ENCODE results near the gene CXXC5. TPM values are rescaled to one million over a fixed set of nuclear protein-coding genes. Genes with fewer than 3 reads are reported as not detected.

CXXC5 gene
- total RNA-seq, 2 experiments from 2014 or later: 1.2 to 1.7 TPM

DNA sequence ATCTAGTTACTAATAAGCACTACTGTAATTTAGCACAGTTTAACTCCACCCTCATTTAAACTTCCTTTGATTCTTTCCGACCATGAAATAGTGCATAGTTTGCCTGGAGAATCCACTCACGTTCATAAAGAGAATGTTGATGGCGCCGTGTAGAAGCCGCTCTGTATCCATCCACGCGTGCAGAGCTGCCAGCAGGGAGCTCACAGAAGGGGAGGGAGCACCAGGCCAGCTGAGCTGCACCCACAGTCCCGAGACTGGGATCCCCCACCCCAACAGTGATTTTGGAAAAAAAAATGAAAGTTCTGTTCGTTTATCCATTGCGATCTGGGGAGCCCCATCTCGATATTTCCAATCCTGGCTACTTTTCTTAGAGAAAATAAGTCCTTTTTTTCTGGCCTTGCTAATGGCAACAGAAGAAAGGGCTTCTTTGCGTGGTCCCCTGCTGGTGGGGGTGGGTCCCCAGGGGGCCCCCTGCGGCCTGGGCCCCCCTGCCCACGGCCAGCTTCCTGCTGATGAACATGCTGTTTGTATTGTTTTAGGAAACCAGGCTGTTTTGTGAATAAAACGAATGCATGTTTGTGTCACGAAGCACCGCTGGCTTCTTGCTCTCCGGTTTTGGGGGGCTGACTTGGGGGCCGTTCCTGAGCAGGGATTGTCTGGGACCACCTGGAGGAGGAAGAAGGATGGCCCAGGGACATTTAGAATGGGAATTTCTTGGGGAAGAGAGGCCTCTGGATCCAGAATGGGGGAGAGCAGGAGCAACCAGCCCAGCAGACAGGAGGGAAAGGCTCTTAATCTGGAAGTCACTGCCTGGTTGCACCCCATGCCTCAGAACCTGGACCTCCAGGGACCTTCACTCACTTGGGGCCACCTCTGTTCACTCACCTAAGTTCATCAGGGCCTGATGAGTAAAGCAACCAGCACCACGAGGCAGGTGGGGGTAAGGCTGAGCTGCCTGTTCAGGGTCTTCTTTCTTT lies 35.4 kb downstream of the CXXC5 start:
- no peak for DNase-seq
- Mint-ChIP-seq H3K4me3 (no peak overlapping the region), H3K4me1 (ENCODE audit: low read depth) (peaks cover 6% of the 10 kb centered on the region), H3K36me3 (ENCODE audit: low read depth) (no peaks in the 10 kb centered on the region), H3K9me3 (no peaks in the 10 kb centered on the region), H3K27me3 (ENCODE audit: low read depth) (no peaks in the 10 kb centered on the region), H3K27ac (no peak overlapping the region)
- intact Hi-C loops (cut with micrococcal nuclease): no loop called here
- CTCF ChIA-PET: interaction anchor here (1.2 kb wide), 1 partner anchor 50 kb away, joined by 4 read pairs; no protein-coding TSS in a partner anchor

DNA sequence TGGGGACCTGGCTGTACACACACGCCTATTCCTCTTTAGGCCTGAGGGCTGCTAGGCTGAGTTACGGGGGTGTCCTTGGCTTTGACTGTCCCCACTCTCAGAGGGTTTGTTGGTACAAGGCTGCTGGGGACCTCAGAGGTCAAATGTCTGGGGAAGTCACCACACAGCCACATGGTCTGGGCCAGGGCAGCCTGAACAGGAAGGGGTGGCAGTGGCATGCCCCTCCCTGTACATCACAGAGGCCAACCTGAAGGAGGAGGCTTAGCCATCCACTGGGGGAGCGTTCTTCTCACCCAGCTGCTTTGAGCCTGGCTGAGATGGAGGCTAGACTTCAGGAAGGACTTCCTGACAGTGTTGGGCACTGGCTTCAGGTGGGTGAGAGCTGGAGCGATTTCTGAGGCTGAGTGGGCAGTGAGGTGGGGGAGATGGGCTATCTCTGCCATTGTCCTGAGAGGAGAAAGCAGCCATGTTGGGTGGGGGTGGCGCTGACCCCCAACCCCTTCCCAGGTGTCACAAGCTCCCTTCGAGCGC lies 36.3 kb downstream of the CXXC5 start:
- Mint-ChIP-seq H3K36me3 (ENCODE audit: low read depth) (no peaks in the 10 kb centered on the region), H3K9me3 (no peaks in the 10 kb centered on the region), H3K4me1 (ENCODE audit: low read depth) (peaks cover 6% of the 10 kb centered on the region), H3K27me3 (ENCODE audit: low read depth) (no peaks in the 10 kb centered on the region), H3K4me3 (no peak overlapping the region), H3K27ac (no peak overlapping the region)
- CTCF ChIA-PET: interaction anchor here (1.2 kb wide), 2 partner anchors 9 to 51 kb away, joined by 3 to 4 read pairs; no protein-coding TSS in a partner anchor
- no peak for DNase-seq
- intact Hi-C loops (cut with micrococcal nuclease): no loop called here

- CTCF ChIA-PET: interaction anchor here (0.9 to 1.2 kb wide), 2 partner anchors 8 to 51 kb away, joined by 3 read pairs; no protein-coding TSS in a partner anchor
- no peaks in the 10 kb centered on the region for H3K27me3 Mint-ChIP-seq (ENCODE audit: low read depth)
- H3K9me3 Mint-ChIP-seq: no peaks in the 10 kb centered on the region
- no peak overlapping the region for H3K4me3 Mint-ChIP-seq
- peaks cover 6% of the 10 kb centered on the region for H3K4me1 Mint-ChIP-seq (ENCODE audit: low read depth)
- no peak overlapping the region for H3K27ac Mint-ChIP-seq
- DNase-seq: no peak
- intact Hi-C loops (cut with micrococcal nuclease): no loop called here
- no peaks in the 10 kb centered on the region for H3K36me3 Mint-ChIP-seq (ENCODE audit: low read depth)
Observed at GRCh38 chr5:139684881-139685749, 37.0 kb downstream of the CXXC5 start.

DNA sequence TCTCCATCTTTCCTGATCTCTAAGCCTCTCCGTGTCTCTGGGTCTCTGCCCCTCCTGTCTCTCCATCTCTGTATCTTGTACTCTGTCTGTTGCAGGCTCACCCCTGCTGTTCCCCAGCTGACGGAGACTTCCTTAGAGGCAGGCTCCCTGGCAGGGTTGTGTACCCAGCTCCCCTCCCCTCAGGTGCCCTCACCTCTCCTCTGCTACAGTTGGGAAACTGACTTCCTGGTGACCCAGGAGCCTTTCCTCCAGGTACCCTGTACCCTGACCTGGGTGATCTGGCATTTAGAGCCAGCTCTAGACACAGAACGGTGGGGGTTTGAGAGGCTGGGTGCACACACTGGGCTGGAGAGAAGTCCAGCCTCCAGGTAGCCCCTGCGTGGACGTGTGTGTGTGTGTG lies 37.7 kb downstream of the CXXC5 start:
- H3K4me1 Mint-ChIP-seq (ENCODE audit: low read depth): peaks cover 6% of the 10 kb centered on the region
- H3K27ac Mint-ChIP-seq: no peak overlapping the region
- H3K27me3 Mint-ChIP-seq (ENCODE audit: low read depth): no peaks in the 10 kb centered on the region
- no peaks in the 10 kb centered on the region for H3K36me3 Mint-ChIP-seq (ENCODE audit: low read depth)
- no peak overlapping the region for H3K4me3 Mint-ChIP-seq
- DNase-seq: no peak
- CTCF ChIA-PET: interaction anchor here (0.9 kb wide), 1 partner anchor 52 kb away, joined by 3 read pairs; no protein-coding TSS in a partner anchor
- intact Hi-C loops (cut with micrococcal nuclease): no loop called here
- no peaks in the 10 kb centered on the region for H3K9me3 Mint-ChIP-seq

DNA sequence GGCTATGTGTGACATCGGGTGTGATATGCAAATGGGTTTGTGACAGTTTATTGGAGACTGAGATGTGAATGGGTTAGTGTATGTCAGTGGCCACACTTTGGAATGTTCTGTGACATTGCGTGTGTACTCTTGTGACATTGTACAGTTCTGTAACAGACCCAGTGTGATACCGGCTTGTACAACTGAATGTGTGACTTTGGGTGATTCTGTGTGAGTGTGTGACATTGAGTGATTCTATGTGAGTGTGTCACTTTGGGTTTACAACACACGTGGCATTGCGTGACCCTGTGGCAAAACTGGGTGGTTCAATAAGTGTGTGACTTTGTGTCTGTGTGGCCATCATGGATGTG lies 38.2 kb downstream of the CXXC5 start:
- CTCF ChIA-PET: no interaction called here
- Mint-ChIP-seq H3K27ac (no peak overlapping the region), H3K36me3 (ENCODE audit: low read depth) (no peaks in the 10 kb centered on the region), H3K27me3 (ENCODE audit: low read depth) (no peaks in the 10 kb centered on the region), H3K4me1 (ENCODE audit: low read depth) (peaks cover 6% of the 10 kb centered on the region), H3K4me3 (no peak overlapping the region), H3K9me3 (no peaks in the 10 kb centered on the region)
- intact Hi-C loops (cut with micrococcal nuclease): no loop called here
- no peak for DNase-seq

GRCh38 chr5:139686706-139687441 lies 38.7 kb downstream of the CXXC5 start:
- CTCF ChIA-PET: no interaction called here
- Mint-ChIP-seq H3K27me3 (ENCODE audit: low read depth) (no peaks in the 10 kb centered on the region), H3K27ac (no peak overlapping the region), H3K36me3 (ENCODE audit: low read depth) (no peaks in the 10 kb centered on the region), H3K4me1 (ENCODE audit: low read depth) (peaks cover 6% of the 10 kb centered on the region), H3K4me3 (no peak overlapping the region), H3K9me3 (no peaks in the 10 kb centered on the region)
- intact Hi-C loops (cut with micrococcal nuclease): no loop called here
- DNase-seq: no peak

DNA sequence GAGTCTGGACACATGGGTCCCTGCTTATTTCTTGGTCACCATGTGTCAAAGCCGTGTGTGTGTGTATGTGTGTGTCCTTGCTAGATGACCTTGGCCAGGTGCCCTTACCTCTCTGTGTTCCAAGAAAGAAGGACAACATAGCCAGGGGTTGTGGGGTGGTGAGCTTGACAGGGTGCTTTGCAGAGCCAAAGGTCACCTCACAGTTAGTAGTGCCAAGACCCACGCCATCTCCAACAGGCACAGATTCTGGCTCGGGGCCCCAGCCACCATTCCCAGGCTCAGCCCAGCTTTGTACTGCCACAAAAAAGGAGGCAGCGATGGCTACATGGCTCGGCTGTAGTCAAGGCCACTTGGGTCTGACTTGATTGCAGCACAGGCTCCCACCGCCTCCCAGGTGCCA lies 39.5 kb downstream of the CXXC5 start:
- H3K4me3 Mint-ChIP-seq: no peak overlapping the region
- H3K9me3 Mint-ChIP-seq: no peaks in the 10 kb centered on the region
- no peak for DNase-seq
- CTCF ChIA-PET: no interaction called here
- intact Hi-C loops (cut with micrococcal nuclease): no loop called here
- no peak overlapping the region for H3K27ac Mint-ChIP-seq
- peaks cover 6% of the 10 kb centered on the region for H3K4me1 Mint-ChIP-seq (ENCODE audit: low read depth)
- H3K27me3 Mint-ChIP-seq (ENCODE audit: low read depth): no peaks in the 10 kb centered on the region
- no peaks in the 10 kb centered on the region for H3K36me3 Mint-ChIP-seq (ENCODE audit: low read depth)

DNA sequence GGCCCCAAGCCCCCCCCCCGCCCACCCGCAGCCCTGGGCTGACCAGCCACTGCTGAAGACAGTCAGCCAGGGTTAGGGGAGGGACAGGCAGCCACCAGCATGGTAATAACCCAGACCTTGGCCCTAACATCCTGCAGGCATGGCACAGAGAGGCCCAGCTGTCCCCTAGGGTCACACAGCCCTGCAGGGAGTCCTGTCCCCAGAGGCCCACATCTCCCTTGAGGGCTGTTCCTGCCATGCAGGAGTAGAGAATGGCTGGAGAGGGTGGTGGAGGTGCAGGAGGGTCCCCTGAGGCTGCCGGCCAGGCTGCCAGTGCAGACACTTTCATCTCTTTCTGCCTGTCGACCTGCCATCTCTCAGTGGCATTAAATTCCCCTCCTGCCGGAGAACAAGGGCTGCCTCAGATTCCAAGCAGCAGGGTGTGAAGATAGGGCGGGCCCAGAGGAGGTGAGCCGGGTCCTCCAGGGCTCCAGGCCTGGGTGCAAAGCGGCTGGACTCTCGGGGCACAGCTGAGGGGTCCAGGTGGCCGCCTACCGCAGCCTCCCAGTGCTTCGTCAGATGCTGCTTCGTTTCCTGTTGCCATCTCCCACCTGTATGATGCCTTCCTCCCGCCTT lies 40.0 kb downstream of the CXXC5 start:
- Mint-ChIP-seq H3K36me3 (ENCODE audit: low read depth) (no peaks in the 10 kb centered on the region), H3K4me1 (ENCODE audit: low read depth) (peaks cover 6% of the 10 kb centered on the region), H3K27me3 (ENCODE audit: low read depth) (no peaks in the 10 kb centered on the region), H3K4me3 (no peak overlapping the region), H3K27ac (no peak overlapping the region), H3K9me3 (no peaks in the 10 kb centered on the region)
- no peak for DNase-seq
- intact Hi-C loops (cut with micrococcal nuclease): no loop called here
- CTCF ChIA-PET: interaction anchor here (6.0 kb wide), 1 partner anchor 54 kb away, joined by 63 read pairs; no protein-coding TSS in a partner anchor

DNA sequence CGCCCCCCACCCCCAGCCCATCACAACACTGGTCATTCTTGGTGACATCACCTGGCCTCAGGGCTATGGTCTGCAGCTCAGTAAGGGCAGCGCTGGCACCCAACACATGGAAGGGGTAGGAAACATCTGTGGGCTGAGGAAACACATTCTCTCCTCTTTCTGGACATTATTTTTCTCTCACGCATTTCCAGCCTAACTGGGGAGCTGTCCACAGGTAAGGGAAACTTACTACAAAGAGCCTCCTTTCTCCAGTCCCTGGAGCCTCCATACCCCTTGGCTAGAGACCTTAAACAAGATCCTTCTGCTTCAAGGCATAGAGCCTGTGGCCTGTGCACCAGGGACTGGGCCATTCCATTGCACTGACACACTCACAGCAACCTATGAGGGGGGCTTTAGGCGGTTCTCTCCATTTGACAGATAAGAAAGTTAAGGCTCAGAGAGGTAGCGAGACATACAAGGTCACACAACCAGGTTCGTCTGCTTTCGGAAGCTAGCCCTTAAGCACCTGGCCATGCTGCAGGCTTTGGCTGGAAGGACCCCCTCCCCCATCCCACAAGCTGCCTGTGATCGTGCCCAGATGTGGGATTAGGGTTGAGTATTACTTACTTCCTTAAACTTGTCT lies 40.7 kb downstream of the CXXC5 start:
- CTCF ChIA-PET: interaction anchor here (6.0 kb wide), 1 partner anchor 55 kb away, joined by 63 read pairs; no protein-coding TSS in a partner anchor
- H3K4me3 Mint-ChIP-seq: no peak overlapping the region

DNA sequence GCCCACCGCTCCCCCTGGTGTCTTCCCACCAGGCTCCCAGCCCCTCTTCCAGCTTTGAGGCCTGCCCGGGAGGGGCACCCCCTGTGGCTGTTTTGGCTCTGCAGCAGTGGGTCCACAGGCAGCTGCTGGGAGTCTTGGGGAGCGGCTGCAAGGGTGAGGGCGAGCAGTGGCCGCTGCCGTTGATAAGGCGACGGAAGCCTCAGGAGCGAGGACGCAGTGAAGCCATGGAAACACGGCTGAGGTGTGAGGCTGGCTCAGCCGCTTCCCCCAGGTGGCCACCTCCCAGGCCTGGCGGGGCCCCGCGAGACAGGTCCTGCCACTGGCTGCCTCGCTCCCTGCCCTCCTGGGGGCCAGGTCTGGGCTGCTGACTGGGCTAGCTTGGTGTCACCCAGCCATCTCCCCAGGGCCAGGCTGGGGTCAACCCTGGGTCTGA lies 41.5 kb downstream of the CXXC5 start:
- no peaks in the 10 kb centered on the region for H3K9me3 Mint-ChIP-seq
- CTCF ChIA-PET: interaction anchor here (0.6 to 6.0 kb wide), 8 partner anchors 10 to 472 kb away, joined by 3 to 63 read pairs (median 6); no protein-coding TSS in a partner anchor
- intact Hi-C loops (cut with micrococcal nuclease): loop anchor here (1.0 kb wide), 3 partner anchors 56 to 267 kb away; no protein-coding TSS in a partner anchor
- H3K27ac Mint-ChIP-seq: no peak overlapping the region
- no peak for DNase-seq
- no peaks in the 10 kb centered on the region for H3K27me3 Mint-ChIP-seq (ENCODE audit: low read depth)
- peaks cover 3% of the 10 kb centered on the region for H3K4me1 Mint-ChIP-seq (ENCODE audit: low read depth)
- H3K4me3 Mint-ChIP-seq: no peak overlapping the region
- no peaks in the 10 kb centered on the region for H3K36me3 Mint-ChIP-seq (ENCODE audit: low read depth)

More for the DNA sequence above, 40.7 kb downstream of the CXXC5 start:
- peaks cover 6% of the 10 kb centered on the region for H3K4me1 Mint-ChIP-seq (ENCODE audit: low read depth)
- H3K27me3 Mint-ChIP-seq (ENCODE audit: low read depth): no peaks in the 10 kb centered on the region
- no peak overlapping the region for H3K27ac Mint-ChIP-seq
- intact Hi-C loops (cut with micrococcal nuclease): no loop called here
- H3K9me3 Mint-ChIP-seq: no peaks in the 10 kb centered on the region
- no peak for DNase-seq
- no peaks in the 10 kb centered on the region for H3K36me3 Mint-ChIP-seq (ENCODE audit: low read depth)
